Thyroid gland (tissue), 4 donors: ENCODE measurements around the gene HPCAL1.

ENCODE experiments used
- POLR2A ChIP-seq, 2 donors: fragments of 450-650 bp; IDR thresholded peaks; one replicate each; pipeline ENCODE4 v1.6.1; 2017; ENCODE audit warnings: antibody characterized with exemption in 2 of 2, mild to moderate bottlenecking in 2 of 2, moderate library complexity in 1 of 2
- TF ChIP-seq, protein P1 (sequence below), 6 experiments: fragments of 200-600 bp in 3 of 6; fragments of 450-650 bp in 3 of 6; sonication (generic) in 3 of 6; IDR thresholded peaks; one replicate each; pipeline ENCODE4 v1.5.1; 2016 to 2019; ENCODE audit warnings: antibody characterized with exemption in 6 of 6, mild to moderate bottlenecking in 2 of 6, inconsistent platforms in 1 of 6, moderate library complexity in 1 of 6

GRCh38 chr2:10433264-10433946 lies 130.7 kb downstream of the HPCAL1 start:
- TF ChIP-seq, protein P1, sequence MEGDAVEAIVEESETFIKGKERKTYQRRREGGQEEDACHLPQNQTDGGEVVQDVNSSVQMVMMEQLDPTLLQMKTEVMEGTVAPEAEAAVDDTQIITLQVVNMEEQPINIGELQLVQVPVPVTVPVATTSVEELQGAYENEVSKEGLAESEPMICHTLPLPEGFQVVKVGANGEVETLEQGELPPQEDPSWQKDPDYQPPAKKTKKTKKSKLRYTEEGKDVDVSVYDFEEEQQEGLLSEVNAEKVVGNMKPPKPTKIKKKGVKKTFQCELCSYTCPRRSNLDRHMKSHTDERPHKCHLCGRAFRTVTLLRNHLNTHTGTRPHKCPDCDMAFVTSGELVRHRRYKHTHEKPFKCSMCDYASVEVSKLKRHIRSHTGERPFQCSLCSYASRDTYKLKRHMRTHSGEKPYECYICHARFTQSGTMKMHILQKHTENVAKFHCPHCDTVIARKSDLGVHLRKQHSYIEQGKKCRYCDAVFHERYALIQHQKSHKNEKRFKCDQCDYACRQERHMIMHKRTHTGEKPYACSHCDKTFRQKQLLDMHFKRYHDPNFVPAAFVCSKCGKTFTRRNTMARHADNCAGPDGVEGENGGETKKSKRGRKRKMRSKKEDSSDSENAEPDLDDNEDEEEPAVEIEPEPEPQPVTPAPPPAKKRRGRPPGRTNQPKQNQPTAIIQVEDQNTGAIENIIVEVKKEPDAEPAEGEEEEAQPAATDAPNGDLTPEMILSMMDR (IDR thresholded peaks at IDR 0.05): no peak
- no peak for TF ChIP-seq POLR2A (IDR thresholded peaks at IDR 0.05)
